BLaER1 (cell line): Measurements from ENCODE around the gene NCOA1.

ENCODE experiments used
- H3K27ac ChIP-seq: shearing (Covaris generic); formaldehyde crosslinking; 2 replicates; pipeline ENCODE4 v1.8.1; 2022
- H3K27me3 ChIP-seq: shearing (Covaris generic); formaldehyde crosslinking; 2 replicates; pipeline ENCODE4 v1.8.1; 2022
- H3K36me3 ChIP-seq: shearing (Covaris generic); formaldehyde crosslinking; 2 replicates; pipeline ENCODE4 v1.8.1; 2022
- H3K4me1 ChIP-seq: shearing (Covaris generic); formaldehyde crosslinking; 2 replicates; pipeline ENCODE4 v1.8.1; 2022
- H3K4me2 ChIP-seq: shearing (Covaris generic); formaldehyde crosslinking; 2 replicates; pipeline ENCODE4 v1.8.1; 2022
- H3K4me3 ChIP-seq: shearing (Covaris generic); formaldehyde crosslinking; 2 replicates; pipeline ENCODE4 v1.8.1; 2022
- H3K9ac ChIP-seq: shearing (Covaris generic); formaldehyde crosslinking; 2 replicates; pipeline ENCODE4 v1.8.1; 2022
- H3K9me3 ChIP-seq: shearing (Covaris generic); formaldehyde crosslinking; 2 replicates; pipeline ENCODE4 v1.8.1; 2022
- H4K20me1 ChIP-seq: shearing (Covaris generic); formaldehyde crosslinking; 2 replicates; pipeline ENCODE4 v1.8.1; 2022
- Cebpa-rat ChIP-seq: shearing (Covaris generic); IDR thresholded peaks from 2 replicates; pipeline ENCODE4 v1.8.1; 2022

The NCOA1 gene

GRCh38 chr2:24626131-24626530, 135.1 kb downstream of the NCOA1 start:
- H4K20me1 ChIP-seq, result 0 out of 2 replicates have a peak, but pooled peaks cover 5% of the 10 kb centered on the region
- H3K4me3 ChIP-seq, result no peak overlapping the region
- H3K9me3 ChIP-seq, result no peaks in the 10 kb centered on the region
- H3K9ac ChIP-seq, result no peak overlapping the region
- H3K4me1 ChIP-seq, result no peaks in the 10 kb centered on the region
- no peaks in the 10 kb centered on the region for H3K36me3 ChIP-seq
- no peak overlapping the region for H3K4me2 ChIP-seq
- H3K27me3 ChIP-seq, result no peaks in the 10 kb centered on the region
- no peak for TF ChIP-seq Cebpa-rat
- no peak overlapping the region for H3K27ac ChIP-seq

GRCh38 chr2:24628746-24629145, 137.7 kb downstream of the NCOA1 start:
- Histone ChIP-seq H4K20me1 (0 out of 2 replicates have a peak, but pooled peaks cover 5% of the 10 kb centered on the region), H3K27ac (no peak overlapping the region), H3K4me2 (no peak overlapping the region), H3K9ac (no peak overlapping the region), H3K4me1 (no peaks in the 10 kb centered on the region), H3K27me3 (no peaks in the 10 kb centered on the region), H3K36me3 (no peaks in the 10 kb centered on the region), H3K4me3 (no peak overlapping the region), H3K9me3 (no peaks in the 10 kb centered on the region)
- no peak for TF ChIP-seq Cebpa-rat

- H3K4me3 ChIP-seq, result no peak overlapping the region
- H3K36me3 ChIP-seq, result no peaks in the 10 kb centered on the region
- TF ChIP-seq Cebpa-rat, result no peak
- H3K4me1 ChIP-seq, result no peaks in the 10 kb centered on the region
- H4K20me1 ChIP-seq, result no peaks in the 10 kb centered on the region
- H3K27ac ChIP-seq, result no peak overlapping the region
- H3K4me2 ChIP-seq, result no peak overlapping the region
- no peaks in the 10 kb centered on the region for H3K9me3 ChIP-seq
- no peak overlapping the region for H3K9ac ChIP-seq
- no peaks in the 10 kb centered on the region for H3K27me3 ChIP-seq
These were observed 141.1 kb downstream of the NCOA1 start for GRCh38 chr2:24632172-24632571.

GRCh38 chr2:24635181-24635580, 144.1 kb downstream of the NCOA1 start:
- H3K4me2 ChIP-seq, result no peak overlapping the region
- no peaks in the 10 kb centered on the region for H4K20me1 ChIP-seq
- no peaks in the 10 kb centered on the region for H3K27me3 ChIP-seq
- no peaks in the 10 kb centered on the region for H3K4me1 ChIP-seq
- H3K36me3 ChIP-seq, result no peaks in the 10 kb centered on the region
- H3K9me3 ChIP-seq, result peaks cover 5% of the 10 kb centered on the region; the same call in 1 of the 2 replicates
- TF ChIP-seq Cebpa-rat, result no peak
- H3K4me3 ChIP-seq, result no peak overlapping the region
- H3K9ac ChIP-seq, result no peak overlapping the region
- no peak overlapping the region for H3K27ac ChIP-seq

- Histone ChIP-seq H3K9ac (no peak overlapping the region), H3K9me3 (peaks cover 5% of the 10 kb centered on the region; the same call in 1 of the 2 replicates), H3K4me3 (no peak overlapping the region), H3K27me3 (no peaks in the 10 kb centered on the region), H3K36me3 (no peaks in the 10 kb centered on the region), H3K4me1 (no peaks in the 10 kb centered on the region), H3K4me2 (no peak overlapping the region), H4K20me1 (no peaks in the 10 kb centered on the region), H3K27ac (no peak overlapping the region)
- TF ChIP-seq Cebpa-rat, result no peak
These were observed 147.5 kb downstream of the NCOA1 start for GRCh38 chr2:24638568-24638967.

- H3K36me3 ChIP-seq, result no peaks in the 10 kb centered on the region
- H3K27me3 ChIP-seq, result no peaks in the 10 kb centered on the region
- H3K9me3 ChIP-seq, result peaks cover 5% of the 10 kb centered on the region; the same call in 1 of the 2 replicates
- no peak overlapping the region for H3K9ac ChIP-seq
- no peaks in the 10 kb centered on the region for H3K4me1 ChIP-seq
- H3K4me2 ChIP-seq, result no peak overlapping the region
- H3K4me3 ChIP-seq, result no peak overlapping the region
- no peak overlapping the region for H3K27ac ChIP-seq
- no peaks in the 10 kb centered on the region for H4K20me1 ChIP-seq
- TF ChIP-seq Cebpa-rat, result no peak
These were observed 151.3 kb downstream of the NCOA1 start for GRCh38 chr2:24642351-24642750.

- H3K4me2 ChIP-seq, result no peak overlapping the region
- H3K4me3 ChIP-seq, result no peak overlapping the region
- H3K9me3 ChIP-seq, result no peaks in the 10 kb centered on the region
- TF ChIP-seq Cebpa-rat, result no peak
- no peaks in the 10 kb centered on the region for H4K20me1 ChIP-seq
- no peak overlapping the region for H3K27ac ChIP-seq
- no peaks in the 10 kb centered on the region for H3K36me3 ChIP-seq
- H3K27me3 ChIP-seq, result no peaks in the 10 kb centered on the region
- no peak overlapping the region for H3K9ac ChIP-seq
- no peaks in the 10 kb centered on the region for H3K4me1 ChIP-seq
These were observed 152.0 kb downstream of the NCOA1 start for GRCh38 chr2:24643051-24643450.

- H3K36me3 ChIP-seq, result no peaks in the 10 kb centered on the region
These were observed 153.0 kb downstream of the NCOA1 start for GRCh38 chr2:24644032-24644431.

GRCh38 chr2:24650997-24651642, 160.1 kb downstream of the NCOA1 start:
- H4K20me1 ChIP-seq, result no peaks in the 10 kb centered on the region
- no peak overlapping the region for H3K4me3 ChIP-seq
- no peak overlapping the region for H3K9ac ChIP-seq
- 0 out of 2 replicates have a peak, but pooled peaks cover 3% of the 10 kb centered on the region for H3K9me3 ChIP-seq
- TF ChIP-seq Cebpa-rat, result no peak
- no peak overlapping the region for H3K4me2 ChIP-seq
- H3K27ac ChIP-seq, result no peak overlapping the region
- H3K36me3 ChIP-seq, result no peaks in the 10 kb centered on the region
- no peaks in the 10 kb centered on the region for H3K4me1 ChIP-seq
- H3K27me3 ChIP-seq, result no peaks in the 10 kb centered on the region

More at GRCh38 chr2:24644032-24644431, 153.0 kb downstream of the NCOA1 start:
- Histone ChIP-seq H3K9ac (no peak overlapping the region), H4K20me1 (no peaks in the 10 kb centered on the region), H3K27me3 (no peaks in the 10 kb centered on the region), H3K4me3 (no peak overlapping the region), H3K4me1 (no peaks in the 10 kb centered on the region), H3K9me3 (no peaks in the 10 kb centered on the region), H3K27ac (no peak overlapping the region), H3K4me2 (no peak overlapping the region)
- no peak for TF ChIP-seq Cebpa-rat

- H3K27ac ChIP-seq, result no peak overlapping the region
These were observed 160.6 kb downstream of the NCOA1 start for GRCh38 chr2:24651643-24652003.

More at GRCh38 chr2:24651643-24652003, 160.6 kb downstream of the NCOA1 start:
- Histone ChIP-seq H3K4me2 (no peak overlapping the region), H3K27me3 (no peaks in the 10 kb centered on the region), H4K20me1 (no peaks in the 10 kb centered on the region), H3K9ac (no peak overlapping the region), H3K9me3 (0 out of 2 replicates have a peak, but pooled peaks cover 3% of the 10 kb centered on the region), H3K4me1 (no peaks in the 10 kb centered on the region), H3K36me3 (no peaks in the 10 kb centered on the region), H3K4me3 (no peak overlapping the region)
- no peak for TF ChIP-seq Cebpa-rat
